PC-9 (cell line): ENCODE data around the gene TSPAN32.

Source experiments
- EZH2 ChIP-seq: fragments of 200-600 bp; sonication (generic); IDR thresholded peaks from 2 replicates; pipeline ENCODE4 v1.8.0; 2017; ENCODE audit warnings: antibody characterized with exemption, low read depth
- TF ChIP-seq, protein P1 (sequence below): fragments of 200-600 bp; sonication (generic); conservative IDR thresholded peaks from 2 replicates; pipeline ENCODE4 v1.6.1; 2017; ENCODE audit warnings: mixed run types, antibody characterized with exemption, mild to moderate bottlenecking, moderate library complexity

DNA sequence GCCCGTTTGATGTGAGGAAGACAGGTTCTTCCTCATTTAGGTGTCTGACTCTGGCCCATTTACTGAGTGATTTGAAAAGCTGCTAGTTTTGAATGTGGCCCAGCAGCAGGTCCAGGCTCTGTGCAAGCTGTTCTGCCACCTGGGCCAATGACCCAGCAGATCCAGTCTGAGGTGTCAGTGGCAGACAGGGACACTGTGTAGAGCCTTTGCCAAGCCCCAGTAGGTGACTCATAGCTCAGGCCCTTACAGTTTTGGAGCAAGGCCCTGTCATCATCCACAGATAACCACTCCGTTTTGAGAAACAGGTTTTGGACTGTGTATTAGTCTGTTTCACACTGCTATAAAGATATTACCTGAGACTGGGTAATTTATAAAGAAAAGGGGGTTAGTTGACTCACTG is 23.9 kb downstream of the TSPAN32 start:
- TF ChIP-seq, protein P1, sequence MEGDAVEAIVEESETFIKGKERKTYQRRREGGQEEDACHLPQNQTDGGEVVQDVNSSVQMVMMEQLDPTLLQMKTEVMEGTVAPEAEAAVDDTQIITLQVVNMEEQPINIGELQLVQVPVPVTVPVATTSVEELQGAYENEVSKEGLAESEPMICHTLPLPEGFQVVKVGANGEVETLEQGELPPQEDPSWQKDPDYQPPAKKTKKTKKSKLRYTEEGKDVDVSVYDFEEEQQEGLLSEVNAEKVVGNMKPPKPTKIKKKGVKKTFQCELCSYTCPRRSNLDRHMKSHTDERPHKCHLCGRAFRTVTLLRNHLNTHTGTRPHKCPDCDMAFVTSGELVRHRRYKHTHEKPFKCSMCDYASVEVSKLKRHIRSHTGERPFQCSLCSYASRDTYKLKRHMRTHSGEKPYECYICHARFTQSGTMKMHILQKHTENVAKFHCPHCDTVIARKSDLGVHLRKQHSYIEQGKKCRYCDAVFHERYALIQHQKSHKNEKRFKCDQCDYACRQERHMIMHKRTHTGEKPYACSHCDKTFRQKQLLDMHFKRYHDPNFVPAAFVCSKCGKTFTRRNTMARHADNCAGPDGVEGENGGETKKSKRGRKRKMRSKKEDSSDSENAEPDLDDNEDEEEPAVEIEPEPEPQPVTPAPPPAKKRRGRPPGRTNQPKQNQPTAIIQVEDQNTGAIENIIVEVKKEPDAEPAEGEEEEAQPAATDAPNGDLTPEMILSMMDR = no peak
- no peak for TF ChIP-seq EZH2
